ENCODE measurements around the gene C3orf33.

Gene C3orf33

DNA sequence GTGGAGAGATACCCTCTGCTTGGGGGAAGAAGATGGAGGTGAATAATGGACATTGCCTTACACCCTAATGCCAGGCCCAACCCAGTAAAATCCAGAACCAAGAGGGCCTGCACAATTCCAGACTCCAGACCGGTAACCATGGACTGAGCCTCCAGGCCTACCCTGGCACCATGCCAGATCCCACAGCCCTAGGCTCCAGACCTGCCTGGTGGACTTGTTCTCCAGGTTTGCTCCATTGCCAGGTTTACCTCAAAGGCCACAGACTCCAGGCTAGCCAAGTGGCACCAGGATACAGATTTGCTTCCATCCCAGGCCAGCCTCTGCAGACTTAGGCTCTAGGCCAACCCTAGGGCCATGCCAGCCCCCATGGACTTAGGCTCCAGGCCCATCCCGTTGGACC, 75.2 kb downstream of the C3orf33 start (continued):
- no peak for TF ChIP-seq ZFP3 (CRISPR knock-in tag; IDR thresholded peaks at IDR 0.05)

DNA sequence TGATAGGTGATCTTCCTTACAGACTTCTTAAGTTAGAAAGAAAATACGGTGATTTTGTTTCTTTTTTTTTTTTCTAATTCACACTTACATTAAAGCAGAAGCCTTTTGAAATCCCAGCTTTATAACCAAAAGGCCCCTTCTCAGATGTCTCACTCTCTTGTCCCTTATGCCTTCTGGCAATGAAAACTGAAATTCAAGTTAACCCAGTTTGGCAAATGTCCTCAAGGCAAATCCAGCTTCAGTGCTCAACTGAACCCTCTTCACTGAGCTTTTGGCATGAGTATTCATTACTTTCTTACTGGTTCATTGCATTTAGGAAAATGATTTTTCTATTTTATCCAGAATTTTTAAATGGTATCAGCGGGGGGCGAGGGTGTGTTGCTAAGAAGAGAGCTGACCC, 78.2 kb downstream of the C3orf33 start:
- ATAC-seq, result no peak
- TF ChIP-seq, protein P1, sequence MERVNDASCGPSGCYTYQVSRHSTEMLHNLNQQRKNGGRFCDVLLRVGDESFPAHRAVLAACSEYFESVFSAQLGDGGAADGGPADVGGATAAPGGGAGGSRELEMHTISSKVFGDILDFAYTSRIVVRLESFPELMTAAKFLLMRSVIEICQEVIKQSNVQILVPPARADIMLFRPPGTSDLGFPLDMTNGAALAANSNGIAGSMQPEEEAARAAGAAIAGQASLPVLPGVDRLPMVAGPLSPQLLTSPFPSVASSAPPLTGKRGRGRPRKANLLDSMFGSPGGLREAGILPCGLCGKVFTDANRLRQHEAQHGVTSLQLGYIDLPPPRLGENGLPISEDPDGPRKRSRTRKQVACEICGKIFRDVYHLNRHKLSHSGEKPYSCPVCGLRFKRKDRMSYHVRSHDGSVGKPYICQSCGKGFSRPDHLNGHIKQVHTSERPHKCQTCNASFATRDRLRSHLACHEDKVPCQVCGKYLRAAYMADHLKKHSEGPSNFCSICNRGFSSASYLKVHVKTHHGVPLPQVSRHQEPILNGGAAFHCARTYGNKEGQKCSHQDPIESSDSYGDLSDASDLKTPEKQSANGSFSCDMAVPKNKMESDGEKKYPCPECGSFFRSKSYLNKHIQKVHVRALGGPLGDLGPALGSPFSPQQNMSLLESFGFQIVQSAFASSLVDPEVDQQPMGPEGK (CRISPR knock-in tag; IDR thresholded peaks at IDR 0.05; ENCODE audit: borderline replicate concordance), result no peak
- TF ChIP-seq TOX (CRISPR knock-in tag; IDR thresholded peaks at IDR 0.05; ENCODE audit: borderline replicate concordance) (no peak), PPARA (CRISPR knock-in tag; IDR thresholded peaks at IDR 0.05; ENCODE audit: borderline replicate concordance) (no peak), OSR1 (CRISPR knock-in tag; IDR thresholded peaks at IDR 0.05) (no peak), ZFP3 (CRISPR knock-in tag; IDR thresholded peaks at IDR 0.05) (no peak), CSDC2 (CRISPR knock-in tag; IDR thresholded peaks at IDR 0.05) (no peak), ZNF565 (CRISPR knock-in tag; conservative IDR thresholded peaks at IDR 0.05; ENCODE audit: low read depth) (no peak), TCF4 (CRISPR knock-in tag; IDR thresholded peaks at IDR 0.05; ENCODE audit: borderline replicate concordance) (no peak), ZFP30 (CRISPR knock-in tag; IDR thresholded peaks at IDR 0.05) (no peak), SNAI2 (CRISPR knock-in tag; IDR thresholded peaks at IDR 0.05) (no peak), ESRRG (CRISPR knock-in tag; IDR thresholded peaks at IDR 0.05) (no peak), ZNF70 (CRISPR knock-in tag; IDR thresholded peaks at IDR 0.05) (no peak), BACH2 (CRISPR knock-in tag; IDR thresholded peaks at IDR 0.05; ENCODE audit: borderline replicate concordance) (no peak), ZNF8 (CRISPR knock-in tag; IDR thresholded peaks at IDR 0.05) (no peak)
- TF ChIP-seq, protein P2, sequence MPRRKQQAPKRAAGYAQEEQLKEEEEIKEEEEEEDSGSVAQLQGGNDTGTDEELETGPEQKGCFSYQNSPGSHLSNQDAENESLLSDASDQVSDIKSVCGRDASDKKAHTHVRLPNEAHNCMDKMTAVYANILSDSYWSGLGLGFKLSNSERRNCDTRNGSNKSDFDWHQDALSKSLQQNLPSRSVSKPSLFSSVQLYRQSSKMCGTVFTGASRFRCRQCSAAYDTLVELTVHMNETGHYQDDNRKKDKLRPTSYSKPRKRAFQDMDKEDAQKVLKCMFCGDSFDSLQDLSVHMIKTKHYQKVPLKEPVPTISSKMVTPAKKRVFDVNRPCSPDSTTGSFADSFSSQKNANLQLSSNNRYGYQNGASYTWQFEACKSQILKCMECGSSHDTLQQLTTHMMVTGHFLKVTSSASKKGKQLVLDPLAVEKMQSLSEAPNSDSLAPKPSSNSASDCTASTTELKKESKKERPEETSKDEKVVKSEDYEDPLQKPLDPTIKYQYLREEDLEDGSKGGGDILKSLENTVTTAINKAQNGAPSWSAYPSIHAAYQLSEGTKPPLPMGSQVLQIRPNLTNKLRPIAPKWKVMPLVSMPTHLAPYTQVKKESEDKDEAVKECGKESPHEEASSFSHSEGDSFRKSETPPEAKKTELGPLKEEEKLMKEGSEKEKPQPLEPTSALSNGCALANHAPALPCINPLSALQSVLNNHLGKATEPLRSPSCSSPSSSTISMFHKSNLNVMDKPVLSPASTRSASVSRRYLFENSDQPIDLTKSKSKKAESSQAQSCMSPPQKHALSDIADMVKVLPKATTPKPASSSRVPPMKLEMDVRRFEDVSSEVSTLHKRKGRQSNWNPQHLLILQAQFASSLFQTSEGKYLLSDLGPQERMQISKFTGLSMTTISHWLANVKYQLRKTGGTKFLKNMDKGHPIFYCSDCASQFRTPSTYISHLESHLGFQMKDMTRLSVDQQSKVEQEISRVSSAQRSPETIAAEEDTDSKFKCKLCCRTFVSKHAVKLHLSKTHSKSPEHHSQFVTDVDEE (CRISPR knock-in tag; IDR thresholded peaks at IDR 0.05), result no peak
- TF ChIP-seq, protein P3, sequence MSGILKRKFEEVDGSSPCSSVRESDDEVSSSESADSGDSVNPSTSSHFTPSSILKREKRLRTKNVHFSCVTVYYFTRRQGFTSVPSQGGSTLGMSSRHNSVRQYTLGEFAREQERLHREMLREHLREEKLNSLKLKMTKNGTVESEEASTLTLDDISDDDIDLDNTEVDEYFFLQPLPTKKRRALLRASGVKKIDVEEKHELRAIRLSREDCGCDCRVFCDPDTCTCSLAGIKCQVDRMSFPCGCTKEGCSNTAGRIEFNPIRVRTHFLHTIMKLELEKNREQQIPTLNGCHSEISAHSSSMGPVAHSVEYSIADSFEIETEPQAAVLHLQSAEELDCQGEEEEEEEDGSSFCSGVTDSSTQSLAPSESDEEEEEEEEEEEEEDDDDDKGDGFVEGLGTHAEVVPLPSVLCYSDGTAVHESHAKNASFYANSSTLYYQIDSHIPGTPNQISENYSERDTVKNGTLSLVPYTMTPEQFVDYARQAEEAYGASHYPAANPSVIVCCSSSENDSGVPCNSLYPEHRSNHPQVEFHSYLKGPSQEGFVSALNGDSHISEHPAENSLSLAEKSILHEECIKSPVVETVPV (CRISPR knock-in tag; IDR thresholded peaks at IDR 0.05), result no peak
- TF ChIP-seq, protein P4, sequence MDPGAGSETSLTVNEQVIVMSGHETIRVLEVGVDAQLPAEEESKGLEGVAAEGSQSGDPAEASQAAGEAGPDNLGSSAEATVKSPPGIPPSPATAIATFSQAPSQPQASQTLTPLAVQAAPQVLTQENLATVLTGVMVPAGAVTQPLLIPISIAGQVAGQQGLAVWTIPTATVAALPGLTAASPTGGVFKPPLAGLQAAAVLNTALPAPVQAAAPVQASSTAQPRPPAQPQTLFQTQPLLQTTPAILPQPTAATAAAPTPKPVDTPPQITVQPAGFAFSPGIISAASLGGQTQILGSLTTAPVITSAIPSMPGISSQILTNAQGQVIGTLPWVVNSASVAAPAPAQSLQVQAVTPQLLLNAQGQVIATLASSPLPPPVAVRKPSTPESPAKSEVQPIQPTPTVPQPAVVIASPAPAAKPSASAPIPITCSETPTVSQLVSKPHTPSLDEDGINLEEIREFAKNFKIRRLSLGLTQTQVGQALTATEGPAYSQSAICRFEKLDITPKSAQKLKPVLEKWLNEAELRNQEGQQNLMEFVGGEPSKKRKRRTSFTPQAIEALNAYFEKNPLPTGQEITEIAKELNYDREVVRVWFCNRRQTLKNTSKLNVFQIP (CRISPR knock-in tag; IDR thresholded peaks at IDR 0.05; ENCODE audit: borderline replicate concordance, low read depth), result no peak
- TF ChIP-seq, protein P5, sequence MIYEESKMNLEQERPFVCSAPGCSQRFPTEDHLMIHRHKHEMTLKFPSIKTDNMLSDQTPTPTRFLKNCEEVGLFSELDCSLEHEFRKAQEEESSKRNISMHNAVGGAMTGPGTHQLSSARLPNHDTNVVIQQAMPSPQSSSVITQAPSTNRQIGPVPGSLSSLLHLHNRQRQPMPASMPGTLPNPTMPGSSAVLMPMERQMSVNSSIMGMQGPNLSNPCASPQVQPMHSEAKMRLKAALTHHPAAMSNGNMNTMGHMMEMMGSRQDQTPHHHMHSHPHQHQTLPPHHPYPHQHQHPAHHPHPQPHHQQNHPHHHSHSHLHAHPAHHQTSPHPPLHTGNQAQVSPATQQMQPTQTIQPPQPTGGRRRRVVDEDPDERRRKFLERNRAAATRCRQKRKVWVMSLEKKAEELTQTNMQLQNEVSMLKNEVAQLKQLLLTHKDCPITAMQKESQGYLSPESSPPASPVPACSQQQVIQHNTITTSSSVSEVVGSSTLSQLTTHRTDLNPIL (CRISPR knock-in tag; IDR thresholded peaks at IDR 0.05; ENCODE audit: low read depth), result no peak

DNA sequence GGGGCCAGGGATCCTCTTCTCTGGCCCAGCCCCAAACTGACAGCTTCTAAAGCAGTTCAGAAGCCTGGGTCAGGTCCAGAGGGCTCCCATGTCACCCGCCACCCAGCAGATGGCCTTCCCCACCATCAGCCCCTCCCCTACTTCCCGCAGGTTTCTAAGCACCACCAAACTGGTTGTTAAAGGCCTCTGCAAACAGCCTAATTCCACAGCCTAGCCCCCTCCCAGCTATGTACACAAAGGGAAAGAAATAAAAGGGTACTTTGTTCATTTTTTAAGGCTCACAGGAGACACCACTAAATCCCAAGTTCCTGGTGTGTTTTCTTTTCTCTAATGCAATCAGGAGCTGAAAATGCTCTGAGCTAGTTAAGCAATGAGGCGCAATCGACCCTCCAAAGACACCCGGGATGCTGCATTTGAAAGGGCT, 91.8 kb downstream of the C3orf33 start:
- no peak for TF ChIP-seq TOX (CRISPR knock-in tag; IDR thresholded peaks at IDR 0.05; ENCODE audit: borderline replicate concordance)
- TF ChIP-seq ARNTL (CRISPR knock-in tag; IDR thresholded peaks at IDR 0.05; ENCODE audit: borderline replicate concordance, low read depth), result no peak
- TF ChIP-seq ZFP3 (CRISPR knock-in tag; IDR thresholded peaks at IDR 0.05), result no peak
- TF ChIP-seq ISL1 (CRISPR knock-in tag; IDR thresholded peaks at IDR 0.05), result no peak
- no peak for TF ChIP-seq PPARA (CRISPR knock-in tag; IDR thresholded peaks at IDR 0.05; ENCODE audit: borderline replicate concordance)
- no peak for TF ChIP-seq OSR1 (CRISPR knock-in tag; IDR thresholded peaks at IDR 0.05)
- TF ChIP-seq, protein P4 (CRISPR knock-in tag; IDR thresholded peaks at IDR 0.05; ENCODE audit: borderline replicate concordance, low read depth), result no peak
- TF ChIP-seq ZNF8 (CRISPR knock-in tag; IDR thresholded peaks at IDR 0.05), result no peak
- TF ChIP-seq ZNF565 (CRISPR knock-in tag; conservative IDR thresholded peaks at IDR 0.05; ENCODE audit: low read depth), result no peak
- no peak for TF ChIP-seq TCF4 (CRISPR knock-in tag; IDR thresholded peaks at IDR 0.05; ENCODE audit: borderline replicate concordance)
- TF ChIP-seq, protein P3 (CRISPR knock-in tag; IDR thresholded peaks at IDR 0.05), result no peak
- TF ChIP-seq ZNF70 (CRISPR knock-in tag; IDR thresholded peaks at IDR 0.05), result no peak
- no peak for TF ChIP-seq CSDC2 (CRISPR knock-in tag; IDR thresholded peaks at IDR 0.05)
- TF ChIP-seq RARB (CRISPR knock-in tag; IDR thresholded peaks at IDR 0.05), result no peak
- ATAC-seq, result no peak
